ENCODE data around the gene ADAMTSL1. TPM values are rescaled to one million over a fixed set of nuclear protein-coding genes. Genes with fewer than 3 reads are reported as not detected.

Gene ADAMTSL1
- total RNA-seq, 1 experiment from 2014 or later: not detected

DNA sequence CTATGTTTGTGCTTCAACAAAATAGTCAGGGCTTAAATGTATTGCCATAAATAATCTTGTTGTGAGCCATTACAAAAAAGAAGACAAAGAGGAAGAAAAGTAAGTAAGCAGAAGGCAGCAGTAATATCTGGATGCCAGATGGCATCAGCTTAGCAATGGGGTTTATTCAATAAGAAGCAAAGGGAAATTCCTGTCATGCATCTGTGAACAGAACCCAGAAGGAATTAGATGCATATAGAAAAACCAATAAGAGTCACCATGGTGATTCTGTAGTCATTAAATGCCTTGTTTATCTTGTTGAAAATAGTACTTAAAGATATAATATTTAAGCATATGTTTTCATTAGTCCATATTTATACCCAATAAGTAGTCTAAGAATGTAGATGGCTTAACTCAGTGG lies 216.0 kb downstream of the ADAMTSL1 start:
- BruUV-seq (replicated peaks): no TSS peak
- RAD21 ChIA-PET (ENCODE audit: low non-redundant PET in 1 of 2, low total read pairs in 2 of 2, uncharacterized antibody in 2 of 2, unreplicated experiment in 2 of 2): no interaction called here

More for the DNA sequence above, 216.0 kb downstream of the ADAMTSL1 start:
- Histone ChIP-seq H3K27ac (ENCODE audit: low read depth, low read length) (no peak overlapping the region), H3K4me1 (ENCODE audit: control insufficient read depth in 1 of 2, insufficient read depth in 2 of 2, low read length in 2 of 2) (no peaks in the 10 kb centered on the region), H3K79me2 (ENCODE audit: insufficient read depth, low read length) (no peaks in the 10 kb centered on the region), H4K20me1 (ENCODE audit: insufficient read depth) (no peaks in the 10 kb centered on the region; the same call in 1 of the 2 replicates), H3K9ac (ENCODE audit: low read length) (no peak overlapping the region), H3K9me3 (ENCODE audit: control insufficient read depth in 1 of 2, insufficient read depth in 1 of 2, low read depth in 1 of 2, low read length in 2 of 2) (no peaks in the 10 kb centered on the region), H3K4me2 (ENCODE audit: low read length) (no peak overlapping the region), H3K4me3 (replicated peaks in 1 of 2; ENCODE audit: low read depth in 1 of 2, low read length in 2 of 2) (no peak overlapping the region), H3K27me3 (ENCODE audit: insufficient read depth, low read length) (0 out of 2 replicates have a peak, but pooled peaks cover 5% of the 10 kb centered on the region), H3K9me2 (ENCODE audit: insufficient read depth) (no peaks in the 10 kb centered on the region), H3K36me3 (ENCODE audit: control insufficient read depth in 1 of 2, insufficient read depth in 2 of 2, low read length in 2 of 2) (no peaks in the 10 kb centered on the region), H2AFZ (ENCODE audit: low read depth, low read length, poor library complexity, severe bottlenecking) (no peak overlapping the region)
- ATAC-seq (no peak), DNase-seq (ENCODE audit: low read depth, low spot score) (no peak)
- ChIA-PET POLR2A (no interaction called here), CTCF (no interaction called here)
- TF ChIP-seq POLR2AphosphoS5 (IDR thresholded peaks at IDR 0.05; ENCODE audit: low read depth, low read length) (no peak), ZBTB33 (IDR thresholded peaks at IDR 0.05; ENCODE audit: extremely low read depth, insufficient replicate concordance, low read length) (no peak), RAD21 (IDR thresholded peaks at IDR 0.05; ENCODE audit: low read depth) (no peak), EZH2 (IDR thresholded peaks at IDR 0.05) (no peak), POLR2A (IDR thresholded peaks at IDR 0.05; ENCODE audit: borderline replicate concordance, extremely low read depth, insufficient read depth, insufficient read length) (no peak), TCF7L2 (IDR thresholded peaks at IDR 0.05; ENCODE audit: borderline replicate concordance, extremely low read depth, insufficient read depth, insufficient read length) (no peak), YY1 (IDR thresholded peaks at IDR 0.05; ENCODE audit: extremely low read depth, insufficient replicate concordance, low read depth, low read length) (no peak)
- TF ChIP-seq, protein P1, sequence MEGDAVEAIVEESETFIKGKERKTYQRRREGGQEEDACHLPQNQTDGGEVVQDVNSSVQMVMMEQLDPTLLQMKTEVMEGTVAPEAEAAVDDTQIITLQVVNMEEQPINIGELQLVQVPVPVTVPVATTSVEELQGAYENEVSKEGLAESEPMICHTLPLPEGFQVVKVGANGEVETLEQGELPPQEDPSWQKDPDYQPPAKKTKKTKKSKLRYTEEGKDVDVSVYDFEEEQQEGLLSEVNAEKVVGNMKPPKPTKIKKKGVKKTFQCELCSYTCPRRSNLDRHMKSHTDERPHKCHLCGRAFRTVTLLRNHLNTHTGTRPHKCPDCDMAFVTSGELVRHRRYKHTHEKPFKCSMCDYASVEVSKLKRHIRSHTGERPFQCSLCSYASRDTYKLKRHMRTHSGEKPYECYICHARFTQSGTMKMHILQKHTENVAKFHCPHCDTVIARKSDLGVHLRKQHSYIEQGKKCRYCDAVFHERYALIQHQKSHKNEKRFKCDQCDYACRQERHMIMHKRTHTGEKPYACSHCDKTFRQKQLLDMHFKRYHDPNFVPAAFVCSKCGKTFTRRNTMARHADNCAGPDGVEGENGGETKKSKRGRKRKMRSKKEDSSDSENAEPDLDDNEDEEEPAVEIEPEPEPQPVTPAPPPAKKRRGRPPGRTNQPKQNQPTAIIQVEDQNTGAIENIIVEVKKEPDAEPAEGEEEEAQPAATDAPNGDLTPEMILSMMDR (IDR thresholded peaks at IDR 0.05 in 2 of 3, conservative IDR thresholded peaks at IDR 0.05 in 1 of 3; ENCODE audit: borderline replicate concordance in 1 of 3, insufficient read depth in 1 of 3, low read depth in 2 of 3, low read length in 2 of 3): no peak
- intact Hi-C loops (cut with micrococcal nuclease): no loop called here
